HEK293 (cell line): Measurements from ENCODE around the gene SORCS3.

ENCODE experiments used
- CTCF ChIA-PET: fragments of 350-600 bp; formaldehyde crosslinking; extraction: SDS; loops from one replicate; lab custom pipeline; 2021; ENCODE audit warnings: antibody characterized with exemption; lab: Yijun Ruan, JAX
- POLR2A ChIA-PET: fragments of 300-600 bp; formaldehyde crosslinking; extraction: SDS; loops from one replicate; lab custom pipeline; 2020; ENCODE audit warnings: antibody characterized with exemption, inconsistent platforms; lab: Yijun Ruan, JAX
- H3K27ac ChIP-seq: fragments of 200-500 bp; sonication (Bioruptor generic); 2 replicates; pipeline ENCODE4 v1.5.1; 2014; ENCODE audit warnings: low read depth, low read length, control low read depth, inconsistent platforms; ENCODE audit errors: extremely low read depth
- H3K36me3 ChIP-seq, 2 experiments: fragments of 200-500 bp in 1 of 2; sonication (Bioruptor generic) in 1 of 2; 1 replicate in 1 of 2; 2 replicates in 1 of 2; pipeline ENCODE4 v1.5.1; 2014 to 2017; ENCODE audit warnings: inconsistent platforms in 2 of 2, low read length in 2 of 2; ENCODE audit not compliant: control insufficient read depth in 2 of 2, insufficient read depth in 1 of 2
- H3K4me1 ChIP-seq: fragments of 200-500 bp; sonication (Bioruptor generic); 2 replicates; pipeline ENCODE4 v1.5.1; 2014; ENCODE audit warnings: mild to moderate bottlenecking, low read length, inconsistent platforms; ENCODE audit not compliant: control insufficient read depth, insufficient read depth
- H3K4me3 ChIP-seq: 2 replicates; pipeline ENCODE4 v1.5.1; 2011; ENCODE audit warnings: low read depth, mild to moderate bottlenecking, control low read depth, low read length, moderate library complexity
- H3K9me3 ChIP-seq: fragments of 200-500 bp; sonication (Bioruptor generic); 2 replicates; pipeline ENCODE4 v1.5.1; 2014; ENCODE audit warnings: low read depth, low read length, inconsistent platforms; ENCODE audit not compliant: control insufficient read depth, insufficient read depth
- MZF1 ChIP-seq: fragments of 450-650 bp; formaldehyde crosslinking; IDR thresholded peaks from 2 replicates; pipeline ENCODE4 v1.5.1; 2017; ENCODE audit warnings: missing biosample characterization, missing genetic modification characterization, borderline replicate concordance
- SCRT1 ChIP-seq: fragments of 450-650 bp; formaldehyde crosslinking; IDR thresholded peaks from 2 replicates; pipeline ENCODE4 v1.5.1; 2016; ENCODE audit warnings: missing biosample characterization, missing genetic modification characterization, borderline replicate concordance
- SCRT2 ChIP-seq: fragments of 450-650 bp; formaldehyde crosslinking; IDR thresholded peaks from 2 replicates; pipeline ENCODE4 v1.5.1; 2016; ENCODE audit warnings: missing biosample characterization, missing genetic modification characterization
- ZBTB20 ChIP-seq: fragments of 450-650 bp; formaldehyde crosslinking; IDR thresholded peaks from 2 replicates; pipeline ENCODE4 v1.5.1; 2016; ENCODE audit warnings: missing biosample characterization, missing genetic modification characterization
- ZBTB8A ChIP-seq: fragments of 450-650 bp; formaldehyde crosslinking; IDR thresholded peaks from 2 replicates; pipeline ENCODE4 v1.5.1; 2016; ENCODE audit warnings: missing biosample characterization, missing genetic modification characterization
- ZNF112 ChIP-seq: fragments of 450-650 bp; formaldehyde crosslinking; IDR thresholded peaks from 2 replicates; pipeline ENCODE4 v1.5.0; 2017; ENCODE audit warnings: missing biosample characterization, missing genetic modification characterization
- ZNF133 ChIP-seq: fragments of 450-650 bp; formaldehyde crosslinking; IDR thresholded peaks from 2 replicates; pipeline ENCODE4 v1.5.1; 2016; ENCODE audit warnings: missing biosample characterization, missing genetic modification characterization
- ZNF138 ChIP-seq: fragments of 450-650 bp; formaldehyde crosslinking; IDR thresholded peaks from 2 replicates; pipeline ENCODE4 v1.5.1; 2016; ENCODE audit warnings: missing biosample characterization, missing genetic modification characterization, borderline replicate concordance
- ZNF157 ChIP-seq: fragments of 450-650 bp; formaldehyde crosslinking; IDR thresholded peaks from 2 replicates; pipeline ENCODE4 v1.5.1; 2016; ENCODE audit warnings: missing biosample characterization, missing genetic modification characterization
- ZNF426 ChIP-seq: fragments of 450-650 bp; formaldehyde crosslinking; IDR thresholded peaks from 2 replicates; pipeline ENCODE4 v1.5.1; 2017; ENCODE audit warnings: missing biosample characterization, missing genetic modification characterization, mild to moderate bottlenecking, inconsistent platforms, moderate library complexity
- ZNF571 ChIP-seq: fragments of 450-650 bp; formaldehyde crosslinking; IDR thresholded peaks from 2 replicates; pipeline ENCODE4 v1.5.0; 2017; ENCODE audit warnings: missing biosample characterization, missing genetic modification characterization
- ZNF621 ChIP-seq: fragments of 450-650 bp; formaldehyde crosslinking; IDR thresholded peaks from 2 replicates; pipeline ENCODE4 v1.5.1; 2017; ENCODE audit warnings: missing biosample characterization, missing genetic modification characterization
- ZNF776 ChIP-seq: fragments of 450-650 bp; formaldehyde crosslinking; IDR thresholded peaks from 2 replicates; pipeline ENCODE4 v1.5.0; 2017; ENCODE audit warnings: missing biosample characterization, missing genetic modification characterization, borderline replicate concordance
- TF ChIP-seq, protein P1 (sequence below): fragments of 450-650 bp; formaldehyde crosslinking; IDR thresholded peaks from 2 replicates; pipeline ENCODE4 v1.5.1; 2016; ENCODE audit warnings: missing biosample characterization, missing genetic modification characterization
- TF ChIP-seq, protein P2 (sequence below): fragments of 450-650 bp; formaldehyde crosslinking; IDR thresholded peaks from 2 replicates; pipeline ENCODE4 v1.5.1; 2016; ENCODE audit warnings: missing biosample characterization, missing genetic modification characterization
- TF ChIP-seq, protein P3 (sequence below): fragments of 450-650 bp; formaldehyde crosslinking; IDR thresholded peaks from 2 replicates; pipeline ENCODE4 v1.5.1; 2016; ENCODE audit warnings: missing biosample characterization, missing genetic modification characterization
- TF ChIP-seq, protein P4 (sequence below): IDR thresholded peaks from 2 replicates; pipeline ENCODE4 v1.6.1; 2011; ENCODE audit warnings: mild to moderate bottlenecking, low read depth, low read length, borderline replicate concordance
- TF ChIP-seq, protein P5 (sequence below): fragments of 450-650 bp; formaldehyde crosslinking; conservative IDR thresholded peaks from 2 replicates; pipeline ENCODE4 v1.5.1; 2016; ENCODE audit warnings: low read depth, missing biosample characterization, missing genetic modification characterization
- TF ChIP-seq, protein P6 (sequence below): fragments of 450-650 bp; formaldehyde crosslinking; IDR thresholded peaks from 2 replicates; pipeline ENCODE4 v1.5.1; 2016; ENCODE audit warnings: missing biosample characterization, missing genetic modification characterization
- TF ChIP-seq, protein P7 (sequence below): fragments of 450-650 bp; IDR thresholded peaks from 2 replicates; pipeline ENCODE4 v1.5.1; 2018; ENCODE audit warnings: missing biosample characterization, missing genetic modification characterization

SORCS3 gene

DNA sequence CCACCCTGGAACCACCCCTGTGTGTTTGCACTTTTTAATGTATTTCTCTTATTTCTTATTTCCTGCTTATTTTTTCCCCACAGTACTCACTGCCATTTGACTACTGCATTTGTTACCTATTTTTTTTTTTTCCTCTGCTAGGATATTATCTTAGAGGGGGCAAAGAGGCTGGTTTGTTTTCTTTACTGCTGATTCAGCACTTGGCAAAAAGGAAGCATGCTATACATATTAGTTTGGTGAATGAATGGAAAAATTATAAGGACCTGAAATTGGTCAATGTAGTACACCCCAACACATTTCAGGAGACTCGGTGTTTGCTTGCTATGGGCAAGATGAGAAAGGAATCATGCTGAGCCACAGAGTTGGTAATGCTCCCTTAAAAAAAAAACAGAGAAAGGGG, 193.5 kb downstream of the SORCS3 start:
- Histone ChIP-seq H3K4me1 (no peaks in the 10 kb centered on the region), H3K36me3 (no peaks in the 10 kb centered on the region), H3K27ac (no peak overlapping the region), H3K4me3 (no peak overlapping the region), H3K9me3 (no peaks in the 10 kb centered on the region)
- ChIA-PET POLR2A (no interaction called here), CTCF (no interaction called here)
- TF ChIP-seq, protein P1, sequence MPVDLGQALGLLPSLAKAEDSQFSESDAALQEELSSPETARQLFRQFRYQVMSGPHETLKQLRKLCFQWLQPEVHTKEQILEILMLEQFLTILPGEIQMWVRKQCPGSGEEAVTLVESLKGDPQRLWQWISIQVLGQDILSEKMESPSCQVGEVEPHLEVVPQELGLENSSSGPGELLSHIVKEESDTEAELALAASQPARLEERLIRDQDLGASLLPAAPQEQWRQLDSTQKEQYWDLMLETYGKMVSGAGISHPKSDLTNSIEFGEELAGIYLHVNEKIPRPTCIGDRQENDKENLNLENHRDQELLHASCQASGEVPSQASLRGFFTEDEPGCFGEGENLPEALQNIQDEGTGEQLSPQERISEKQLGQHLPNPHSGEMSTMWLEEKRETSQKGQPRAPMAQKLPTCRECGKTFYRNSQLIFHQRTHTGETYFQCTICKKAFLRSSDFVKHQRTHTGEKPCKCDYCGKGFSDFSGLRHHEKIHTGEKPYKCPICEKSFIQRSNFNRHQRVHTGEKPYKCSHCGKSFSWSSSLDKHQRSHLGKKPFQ (tag by site-specific recombination) = no peak
- TF ChIP-seq ZNF426 (tag by site-specific recombination) = no peak
- TF ChIP-seq MZF1 (tag by site-specific recombination) = no peak
- no peak for TF ChIP-seq SCRT1 (tag by site-specific recombination)
- no peak for TF ChIP-seq ZNF138 (tag by site-specific recombination)
- TF ChIP-seq ZNF621 (tag by site-specific recombination) = no peak
- TF ChIP-seq, protein P2, sequence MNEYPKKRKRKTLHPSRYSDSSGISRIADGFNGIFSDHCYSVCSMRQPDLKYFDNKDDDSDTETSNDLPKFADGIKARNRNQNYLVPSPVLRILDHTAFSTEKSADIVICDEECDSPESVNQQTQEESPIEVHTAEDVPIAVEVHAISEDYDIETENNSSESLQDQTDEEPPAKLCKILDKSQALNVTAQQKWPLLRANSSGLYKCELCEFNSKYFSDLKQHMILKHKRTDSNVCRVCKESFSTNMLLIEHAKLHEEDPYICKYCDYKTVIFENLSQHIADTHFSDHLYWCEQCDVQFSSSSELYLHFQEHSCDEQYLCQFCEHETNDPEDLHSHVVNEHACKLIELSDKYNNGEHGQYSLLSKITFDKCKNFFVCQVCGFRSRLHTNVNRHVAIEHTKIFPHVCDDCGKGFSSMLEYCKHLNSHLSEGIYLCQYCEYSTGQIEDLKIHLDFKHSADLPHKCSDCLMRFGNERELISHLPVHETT (tag by site-specific recombination) = no peak
- TF ChIP-seq ZBTB20 = no peak
- TF ChIP-seq, protein P3, sequence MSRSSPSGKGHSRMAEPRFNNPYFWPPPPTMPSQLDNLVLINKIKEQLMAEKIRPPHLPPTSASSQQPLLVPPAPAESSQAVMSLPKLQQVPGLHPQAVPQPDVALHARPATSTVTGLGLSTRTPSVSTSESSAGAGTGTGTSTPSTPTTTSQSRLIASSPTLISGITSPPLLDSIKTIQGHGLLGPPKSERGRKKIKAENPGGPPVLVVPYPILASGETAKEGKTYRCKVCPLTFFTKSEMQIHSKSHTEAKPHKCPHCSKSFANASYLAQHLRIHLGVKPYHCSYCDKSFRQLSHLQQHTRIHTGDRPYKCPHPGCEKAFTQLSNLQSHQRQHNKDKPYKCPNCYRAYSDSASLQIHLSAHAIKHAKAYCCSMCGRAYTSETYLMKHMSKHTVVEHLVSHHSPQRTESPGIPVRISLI = no peak
- no peak for TF ChIP-seq ZNF133 (tag by site-specific recombination)
- TF ChIP-seq, protein P4, sequence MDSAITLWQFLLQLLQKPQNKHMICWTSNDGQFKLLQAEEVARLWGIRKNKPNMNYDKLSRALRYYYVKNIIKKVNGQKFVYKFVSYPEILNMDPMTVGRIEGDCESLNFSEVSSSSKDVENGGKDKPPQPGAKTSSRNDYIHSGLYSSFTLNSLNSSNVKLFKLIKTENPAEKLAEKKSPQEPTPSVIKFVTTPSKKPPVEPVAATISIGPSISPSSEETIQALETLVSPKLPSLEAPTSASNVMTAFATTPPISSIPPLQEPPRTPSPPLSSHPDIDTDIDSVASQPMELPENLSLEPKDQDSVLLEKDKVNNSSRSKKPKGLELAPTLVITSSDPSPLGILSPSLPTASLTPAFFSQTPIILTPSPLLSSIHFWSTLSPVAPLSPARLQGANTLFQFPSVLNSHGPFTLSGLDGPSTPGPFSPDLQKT = no peak
- no peak for TF ChIP-seq ZNF776 (tag by site-specific recombination)
- no peak for TF ChIP-seq SCRT2 (tag by site-specific recombination)
- TF ChIP-seq, protein P5, sequence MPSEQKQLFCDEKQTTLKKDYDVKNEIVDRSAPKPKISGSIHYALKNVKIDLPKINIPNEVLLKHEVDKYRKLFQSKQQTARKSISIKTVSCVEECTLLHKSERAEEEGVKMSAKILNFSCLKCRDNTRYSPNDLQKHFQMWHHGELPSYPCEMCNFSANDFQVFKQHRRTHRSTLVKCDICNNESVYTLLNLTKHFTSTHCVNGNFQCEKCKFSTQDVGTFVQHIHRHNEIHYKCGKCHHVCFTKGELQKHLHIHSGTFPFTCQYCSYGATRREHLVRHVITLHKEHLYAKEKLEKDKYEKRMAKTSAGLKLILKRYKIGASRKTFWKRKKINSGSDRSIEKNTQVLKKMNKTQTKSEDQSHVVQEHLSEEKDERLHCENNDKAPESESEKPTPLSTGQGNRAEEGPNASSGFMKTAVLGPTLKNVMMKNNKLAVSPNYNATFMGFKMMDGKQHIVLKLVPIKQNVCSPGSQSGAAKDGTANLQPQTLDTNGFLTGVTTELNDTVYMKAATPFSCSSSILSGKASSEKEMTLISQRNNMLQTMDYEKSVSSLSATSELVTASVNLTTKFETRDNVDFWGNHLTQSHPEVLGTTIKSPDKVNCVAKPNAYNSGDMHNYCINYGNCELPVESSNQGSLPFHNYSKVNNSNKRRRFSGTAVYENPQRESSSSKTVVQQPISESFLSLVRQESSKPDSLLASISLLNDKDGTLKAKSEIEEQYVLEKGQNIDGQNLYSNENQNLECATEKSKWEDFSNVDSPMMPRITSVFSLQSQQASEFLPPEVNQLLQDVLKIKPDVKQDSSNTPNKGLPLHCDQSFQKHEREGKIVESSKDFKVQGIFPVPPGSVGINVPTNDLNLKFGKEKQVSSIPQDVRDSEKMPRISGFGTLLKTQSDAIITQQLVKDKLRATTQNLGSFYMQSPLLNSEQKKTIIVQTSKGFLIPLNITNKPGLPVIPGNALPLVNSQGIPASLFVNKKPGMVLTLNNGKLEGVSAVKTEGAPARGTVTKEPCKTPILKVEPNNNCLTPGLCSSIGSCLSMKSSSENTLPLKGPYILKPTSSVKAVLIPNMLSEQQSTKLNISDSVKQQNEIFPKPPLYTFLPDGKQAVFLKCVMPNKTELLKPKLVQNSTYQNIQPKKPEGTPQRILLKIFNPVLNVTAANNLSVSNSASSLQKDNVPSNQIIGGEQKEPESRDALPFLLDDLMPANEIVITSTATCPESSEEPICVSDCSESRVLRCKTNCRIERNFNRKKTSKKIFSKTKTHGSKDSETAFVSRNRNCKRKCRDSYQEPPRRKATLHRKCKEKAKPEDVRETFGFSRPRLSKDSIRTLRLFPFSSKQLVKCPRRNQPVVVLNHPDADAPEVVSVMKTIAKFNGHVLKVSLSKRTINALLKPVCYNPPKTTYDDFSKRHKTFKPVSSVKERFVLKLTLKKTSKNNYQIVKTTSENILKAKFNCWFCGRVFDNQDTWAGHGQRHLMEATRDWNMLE (tag by site-specific recombination) = no peak
- TF ChIP-seq ZNF112 (tag by site-specific recombination) = no peak
- no peak for TF ChIP-seq ZNF571
- no peak for TF ChIP-seq ZBTB8A (tag by site-specific recombination)
- TF ChIP-seq, protein P6, sequence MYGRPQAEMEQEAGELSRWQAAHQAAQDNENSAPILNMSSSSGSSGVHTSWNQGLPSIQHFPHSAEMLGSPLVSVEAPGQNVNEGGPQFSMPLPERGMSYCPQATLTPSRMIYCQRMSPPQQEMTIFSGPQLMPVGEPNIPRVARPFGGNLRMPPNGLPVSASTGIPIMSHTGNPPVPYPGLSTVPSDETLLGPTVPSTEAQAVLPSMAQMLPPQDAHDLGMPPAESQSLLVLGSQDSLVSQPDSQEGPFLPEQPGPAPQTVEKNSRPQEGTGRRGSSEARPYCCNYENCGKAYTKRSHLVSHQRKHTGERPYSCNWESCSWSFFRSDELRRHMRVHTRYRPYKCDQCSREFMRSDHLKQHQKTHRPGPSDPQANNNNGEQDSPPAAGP = no peak
- TF ChIP-seq, protein P7, sequence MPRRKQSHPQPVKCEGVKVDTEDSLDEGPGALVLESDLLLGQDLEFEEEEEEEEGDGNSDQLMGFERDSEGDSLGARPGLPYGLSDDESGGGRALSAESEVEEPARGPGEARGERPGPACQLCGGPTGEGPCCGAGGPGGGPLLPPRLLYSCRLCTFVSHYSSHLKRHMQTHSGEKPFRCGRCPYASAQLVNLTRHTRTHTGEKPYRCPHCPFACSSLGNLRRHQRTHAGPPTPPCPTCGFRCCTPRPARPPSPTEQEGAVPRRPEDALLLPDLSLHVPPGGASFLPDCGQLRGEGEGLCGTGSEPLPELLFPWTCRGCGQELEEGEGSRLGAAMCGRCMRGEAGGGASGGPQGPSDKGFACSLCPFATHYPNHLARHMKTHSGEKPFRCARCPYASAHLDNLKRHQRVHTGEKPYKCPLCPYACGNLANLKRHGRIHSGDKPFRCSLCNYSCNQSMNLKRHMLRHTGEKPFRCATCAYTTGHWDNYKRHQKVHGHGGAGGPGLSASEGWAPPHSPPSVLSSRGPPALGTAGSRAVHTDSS = no peak
- no peak for TF ChIP-seq ZNF157 (tag by site-specific recombination)
